Tibial nerve (tissue), 4 donors: Measurements from ENCODE around the gene ABI3BP.

Experiments
- EP300 ChIP-seq, 2 donors: sonication (generic); formaldehyde crosslinking; IDR thresholded peaks; one replicate each; pipeline ENCODE4 v1.6.1; 2017; ENCODE audit warnings: antibody characterized with exemption in 2 of 2, mild to moderate bottlenecking in 1 of 2
- POLR2A ChIP-seq, 2 donors: fragments of 450-650 bp; IDR thresholded peaks; one replicate each; pipeline ENCODE4 v1.6.1; 2017; ENCODE audit warnings: antibody characterized with exemption in 2 of 2, mild to moderate bottlenecking in 2 of 2, moderate library complexity in 2 of 2
- TF ChIP-seq, protein P1 (sequence below), 5 experiments: fragments of 200-600 bp in 3 of 5; fragments of 450-650 bp in 2 of 5; sonication (generic) in 3 of 5; IDR thresholded peaks; one replicate each; pipeline ENCODE4 v1.5.1; 2016 to 2019; ENCODE audit warnings: antibody characterized with exemption in 5 of 5, mild to moderate bottlenecking in 3 of 5, moderate library complexity in 2 of 5

DNA sequence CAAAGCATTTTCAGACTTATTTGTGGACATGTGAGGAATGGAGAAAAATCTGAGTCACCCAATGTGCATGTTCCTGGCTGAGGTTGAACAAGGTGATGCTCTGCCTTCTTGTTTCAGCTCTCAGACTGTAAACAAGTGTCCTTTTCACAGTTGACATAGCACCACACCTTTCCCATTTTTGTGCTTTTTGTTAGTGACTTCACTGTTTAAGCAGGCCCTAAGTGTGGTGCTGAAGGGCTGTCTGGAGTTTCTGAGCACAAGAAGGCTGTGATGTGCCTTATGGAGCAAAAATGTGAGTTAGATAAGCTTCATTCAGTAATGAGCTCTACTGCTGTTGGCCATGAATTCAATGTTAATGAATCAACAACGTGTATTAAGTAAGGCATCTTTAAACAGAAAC lies 20.4 kb downstream of the ABI3BP start:
- TF ChIP-seq, protein P1, sequence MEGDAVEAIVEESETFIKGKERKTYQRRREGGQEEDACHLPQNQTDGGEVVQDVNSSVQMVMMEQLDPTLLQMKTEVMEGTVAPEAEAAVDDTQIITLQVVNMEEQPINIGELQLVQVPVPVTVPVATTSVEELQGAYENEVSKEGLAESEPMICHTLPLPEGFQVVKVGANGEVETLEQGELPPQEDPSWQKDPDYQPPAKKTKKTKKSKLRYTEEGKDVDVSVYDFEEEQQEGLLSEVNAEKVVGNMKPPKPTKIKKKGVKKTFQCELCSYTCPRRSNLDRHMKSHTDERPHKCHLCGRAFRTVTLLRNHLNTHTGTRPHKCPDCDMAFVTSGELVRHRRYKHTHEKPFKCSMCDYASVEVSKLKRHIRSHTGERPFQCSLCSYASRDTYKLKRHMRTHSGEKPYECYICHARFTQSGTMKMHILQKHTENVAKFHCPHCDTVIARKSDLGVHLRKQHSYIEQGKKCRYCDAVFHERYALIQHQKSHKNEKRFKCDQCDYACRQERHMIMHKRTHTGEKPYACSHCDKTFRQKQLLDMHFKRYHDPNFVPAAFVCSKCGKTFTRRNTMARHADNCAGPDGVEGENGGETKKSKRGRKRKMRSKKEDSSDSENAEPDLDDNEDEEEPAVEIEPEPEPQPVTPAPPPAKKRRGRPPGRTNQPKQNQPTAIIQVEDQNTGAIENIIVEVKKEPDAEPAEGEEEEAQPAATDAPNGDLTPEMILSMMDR (IDR thresholded peaks at IDR 0.05) = no peak
- TF ChIP-seq POLR2A (IDR thresholded peaks at IDR 0.05) = no peak
- no peak for TF ChIP-seq EP300 (IDR thresholded peaks at IDR 0.05)
